Endothelial cell of umbilical vein (primary cell): Measurements from ENCODE around the gene CHID1. TPM values are rescaled to one million over a fixed set of nuclear protein-coding genes. Genes with fewer than 3 reads are reported as not detected.

ENCODE experiments used
- BruUV-seq: library from RNA; stranded (reverse); fragments of 400-500 nt; replicated peaks from 2 replicates; lab custom pipeline; 2021; lab: Mats Ljungman, UMichigan
- CTCF ChIA-PET: fragments of 300-600, 350-600 bp; sonication (Branson Sonifier 250); formaldehyde crosslinking; loops from one replicate; lab custom pipeline; 2021; ENCODE audit warnings: antibody characterized with exemption, inconsistent platforms; lab: Charles Lee
- POLR2A ChIA-PET: fragments of 300-600, 350-600 bp; sonication (Branson Sonifier 250); formaldehyde crosslinking; loops from one replicate; lab custom pipeline; 2021; ENCODE audit warnings: antibody characterized with exemption, inconsistent platforms; lab: Charles Lee
- DNase-seq: peaks from one replicate; pipeline ENCODE4 v3.0.0-alpha.2; 2011; ENCODE audit warnings: low read depth, low spot score
- FAIRE-seq: peaks from 2 replicates; lab custom pipeline; 2011; peaks lifted over from hg19 to GRCh38; lab: Jason Lieb, UNC
- H2AFZ ChIP-seq: 2 replicates; pipeline ENCODE4 v1.6.0; 2012; ENCODE audit warnings: low read depth, low read length, control low read depth, inconsistent platforms
- H3K27ac ChIP-seq: 2 replicates; pipeline ENCODE4 v1.5.1; 2011; ENCODE audit warnings: low read depth, mild to moderate bottlenecking, control low read depth, low read length, moderate library complexity; ENCODE audit not compliant: insufficient read depth
- H3K27me3 ChIP-seq, 2 experiments: 2 replicates each; pipeline versions ENCODE4 v1.6.0 to v1.6.1; 2011; ENCODE audit warnings: low read length in 2 of 2, mixed read lengths in 1 of 2; ENCODE audit not compliant: control insufficient read depth in 2 of 2, insufficient read depth in 2 of 2
- H3K36me3 ChIP-seq, 2 experiments: 2 replicates in 1 of 2; 3 replicates in 1 of 2; pipeline ENCODE4 v1.5.1; 2011; ENCODE audit warnings: low read length in 2 of 2, mild to moderate bottlenecking in 1 of 2, moderate library complexity in 1 of 2; ENCODE audit not compliant: control insufficient read depth in 2 of 2, insufficient read depth in 2 of 2; ENCODE audit errors: extremely low read depth in 1 of 2
- H3K4me1 ChIP-seq: 3 replicates; pipeline ENCODE4 v1.5.1; 2011; ENCODE audit warnings: mild to moderate bottlenecking, low read length; ENCODE audit not compliant: control insufficient read depth, insufficient read depth; ENCODE audit errors: extremely low read depth
- H3K4me2 ChIP-seq: 2 replicates; pipeline ENCODE4 v1.6.1; 2011; ENCODE audit warnings: low read length, control low read depth, mixed read lengths; ENCODE audit not compliant: insufficient read depth
- H3K4me3 ChIP-seq, 3 experiments: fragments of 200-600 bp in 1 of 3; sonication (generic), shearing (Covaris generic) in 1 of 3; replicated peaks in 1 of 3; 2 replicates each; pipeline ENCODE4 v1.5.1; 2011 to 2016; ENCODE audit warnings: control low read depth in 3 of 3, low read length in 3 of 3, mild to moderate bottlenecking in 2 of 3, inconsistent platforms in 1 of 3, low read depth in 1 of 3, moderate library complexity in 1 of 3; ENCODE audit not compliant: insufficient read depth in 1 of 3
- H3K79me2 ChIP-seq: 2 replicates; pipeline ENCODE4 v1.6.0; 2012; ENCODE audit warnings: low read length, inconsistent platforms; ENCODE audit not compliant: control insufficient read depth, insufficient read depth
- H3K9ac ChIP-seq: replicated peaks from 2 replicates; pipeline ENCODE3; 2011; ENCODE audit warnings: low read length, control low read depth; ENCODE audit not compliant: insufficient read depth; ENCODE audit errors: extremely low read depth
- H3K9me1 ChIP-seq: replicated peaks from 3 replicates; pipeline ENCODE4 v1.6.0; 2011; ENCODE audit warnings: mild to moderate bottlenecking, low read length; ENCODE audit not compliant: control insufficient read depth, insufficient read depth; ENCODE audit errors: extremely low read depth
- H3K9me3 ChIP-seq: replicated peaks from 2 replicates; pipeline ENCODE4 v1.5.1; 2012; ENCODE audit warnings: low read length, inconsistent platforms; ENCODE audit not compliant: control insufficient read depth, insufficient read depth
- H4K20me1 ChIP-seq: replicated peaks from 2 replicates; pipeline ENCODE3; 2011; ENCODE audit warnings: mild to moderate bottlenecking, low read length; ENCODE audit not compliant: control insufficient read depth, insufficient read depth; ENCODE audit errors: extremely low read depth
- EZH2 ChIP-seq: IDR thresholded peaks from 2 replicates; pipeline ENCODE4 v1.6.1; 2012; ENCODE audit warnings: borderline replicate concordance, low read depth, mild to moderate bottlenecking, moderate library complexity, low read length, inconsistent platforms; ENCODE audit not compliant: severe bottlenecking
- FOS ChIP-seq: IDR thresholded peaks from 2 replicates; pipeline ENCODE4 v1.6.1; 2011; ENCODE audit warnings: mild to moderate bottlenecking, low read length, moderate library complexity, borderline replicate concordance; ENCODE audit not compliant: insufficient read depth
- GATA2 ChIP-seq: IDR thresholded peaks from 2 replicates; pipeline ENCODE4 v1.7.0; 2011; ENCODE audit warnings: low read depth, mild to moderate bottlenecking, moderate library complexity, mixed read lengths, low read length; ENCODE audit not compliant: insufficient read length, insufficient read depth
- JUN ChIP-seq: IDR thresholded peaks from 2 replicates; pipeline ENCODE4 v1.6.1; 2011; ENCODE audit warnings: borderline replicate concordance, low read depth; ENCODE audit not compliant: insufficient read length, insufficient read depth
- MYC ChIP-seq: IDR thresholded peaks from one replicate; pipeline ENCODE4 v1.6.1; 2011; ENCODE audit warnings: mild to moderate bottlenecking, low read depth, low read length
- POLR2A ChIP-seq: IDR thresholded peaks from 2 replicates; pipeline ENCODE4 v1.6.1; 2012; ENCODE audit warnings: low read depth, mild to moderate bottlenecking, control low read depth, low read length
- POLR2AphosphoS5 ChIP-seq: IDR thresholded peaks from 2 replicates; pipeline ENCODE4 v1.6.1; 2012; ENCODE audit warnings: low read depth, mild to moderate bottlenecking, control low read depth, low read length, moderate library complexity; ENCODE audit not compliant: insufficient read depth
- dilution Hi-C: fragments of 300-500 bp; cut with MboI; formaldehyde crosslinking; loops from one replicate; pipeline ENCODE4 v1.15.0; 2019; ENCODE audit warnings: low sequenced_read_pairs; ENCODE audit not compliant: extremely low pct_ligation_motif_present
- intact Hi-C: fragments of 100-400 bp; cut with micrococcal nuclease; formaldehyde crosslinking; loops from one replicate; pipeline ENCODE4 v1.10.0; 2022
- polyA plus RNA-seq, 4 experiments: library from polyadenylated mRNA; depleted of rRNA in 3 of 4; stranded (reverse) in 3 of 4; unstranded in 1 of 4; fragments of >200 nt; gene quantifications; 2 replicates each; pipeline versions ENCODE4 v1.2.1 to v1.2.3, GENCODE V29; 2011 to 2012; ENCODE audit warnings: missing spikeins in 1 of 4
- total RNA-seq: library from RNA; stranded (reverse); gene quantifications from 2 replicates; pipeline ENCODE4 v1.2.3, GENCODE V29; 2021
- TF ChIP-seq, protein P1 (sequence below), 2 donors: IDR thresholded peaks; 1 replicate in 1 of 2; 2 replicates in 1 of 2; pipeline ENCODE4 v1.5.1; 2011; ENCODE audit warnings: low read length in 2 of 2, mild to moderate bottlenecking in 2 of 2, moderate library complexity in 2 of 2, control low read depth in 1 of 2, inconsistent platforms in 1 of 2, low read depth in 1 of 2; ENCODE audit not compliant: insufficient read depth in 1 of 2; ENCODE audit errors: extremely low read depth in 1 of 2
- TF ChIP-seq, protein P2 (sequence below): IDR thresholded peaks from 2 replicates; pipeline ENCODE4 v1.6.1; 2011; ENCODE audit not compliant: insufficient read depth, insufficient read length

CHID1 gene
- total and polyA plus RNA-seq, 2 donors (not counting 3 experiments of a cell fraction or from before 2014, with no cell fraction given) = 89.8 to 107 TPM

DNA sequence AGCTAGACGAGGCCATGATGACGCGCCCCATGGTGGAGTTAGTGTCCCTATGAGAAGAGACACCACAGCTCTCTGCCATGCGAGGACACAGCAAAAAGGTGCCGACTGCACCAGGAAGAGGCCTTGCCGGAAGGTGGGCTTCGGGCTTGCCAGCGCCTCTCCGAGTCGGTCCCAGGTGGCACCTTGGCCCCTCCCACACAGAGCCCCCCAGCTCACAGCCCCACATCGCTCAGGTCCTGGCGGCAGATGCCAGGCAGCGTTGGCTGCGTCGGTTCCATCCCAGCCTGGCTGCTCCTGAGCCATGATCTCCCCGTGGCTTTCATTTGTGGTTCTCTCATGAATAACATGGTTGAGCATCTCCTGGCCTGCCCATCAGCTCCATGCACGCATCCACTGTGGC is 24.0 kb downstream of the CHID1 start:
- H3K9me3 ChIP-seq = no peaks in the 10 kb centered on the region
- dilution Hi-C loops = no loop called here
- DNase-seq (no peak), FAIRE-seq (no peak)
- no peak overlapping the region for H3K4me3 ChIP-seq
- POLR2A ChIA-PET = no interaction called here
- H4K20me1 ChIP-seq = no peaks in the 10 kb centered on the region
- H3K9ac ChIP-seq = no peak overlapping the region
- H3K4me2 ChIP-seq = no peak overlapping the region
- no peaks in the 10 kb centered on the region for H3K27me3 ChIP-seq
- H3K79me2 ChIP-seq = no peaks in the 10 kb centered on the region
- H3K9me1 ChIP-seq = no peaks in the 10 kb centered on the region
- BruUV-seq = no TSS peak
- H2AFZ ChIP-seq = no peak overlapping the region
- TF ChIP-seq EZH2 (no peak), POLR2AphosphoS5 (no peak), JUN (no peak), FOS (no peak)
- TF ChIP-seq, protein P1, sequence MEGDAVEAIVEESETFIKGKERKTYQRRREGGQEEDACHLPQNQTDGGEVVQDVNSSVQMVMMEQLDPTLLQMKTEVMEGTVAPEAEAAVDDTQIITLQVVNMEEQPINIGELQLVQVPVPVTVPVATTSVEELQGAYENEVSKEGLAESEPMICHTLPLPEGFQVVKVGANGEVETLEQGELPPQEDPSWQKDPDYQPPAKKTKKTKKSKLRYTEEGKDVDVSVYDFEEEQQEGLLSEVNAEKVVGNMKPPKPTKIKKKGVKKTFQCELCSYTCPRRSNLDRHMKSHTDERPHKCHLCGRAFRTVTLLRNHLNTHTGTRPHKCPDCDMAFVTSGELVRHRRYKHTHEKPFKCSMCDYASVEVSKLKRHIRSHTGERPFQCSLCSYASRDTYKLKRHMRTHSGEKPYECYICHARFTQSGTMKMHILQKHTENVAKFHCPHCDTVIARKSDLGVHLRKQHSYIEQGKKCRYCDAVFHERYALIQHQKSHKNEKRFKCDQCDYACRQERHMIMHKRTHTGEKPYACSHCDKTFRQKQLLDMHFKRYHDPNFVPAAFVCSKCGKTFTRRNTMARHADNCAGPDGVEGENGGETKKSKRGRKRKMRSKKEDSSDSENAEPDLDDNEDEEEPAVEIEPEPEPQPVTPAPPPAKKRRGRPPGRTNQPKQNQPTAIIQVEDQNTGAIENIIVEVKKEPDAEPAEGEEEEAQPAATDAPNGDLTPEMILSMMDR (IDR thresholded peaks at IDR 0.05; ENCODE audit: extremely low read depth in 1 of 2, insufficient read depth in 1 of 2, low read depth in 1 of 2, low read length in 2 of 2) = no peak
- intact Hi-C loops = no loop called here
- H3K36me3 ChIP-seq = peaks cover 0 to 5% of the 10 kb centered on the region in 2 experiments
- H3K27ac ChIP-seq = no peak overlapping the region
- CTCF ChIA-PET = no interaction called here
- no peaks in the 10 kb centered on the region for H3K4me1 ChIP-seq

DNA sequence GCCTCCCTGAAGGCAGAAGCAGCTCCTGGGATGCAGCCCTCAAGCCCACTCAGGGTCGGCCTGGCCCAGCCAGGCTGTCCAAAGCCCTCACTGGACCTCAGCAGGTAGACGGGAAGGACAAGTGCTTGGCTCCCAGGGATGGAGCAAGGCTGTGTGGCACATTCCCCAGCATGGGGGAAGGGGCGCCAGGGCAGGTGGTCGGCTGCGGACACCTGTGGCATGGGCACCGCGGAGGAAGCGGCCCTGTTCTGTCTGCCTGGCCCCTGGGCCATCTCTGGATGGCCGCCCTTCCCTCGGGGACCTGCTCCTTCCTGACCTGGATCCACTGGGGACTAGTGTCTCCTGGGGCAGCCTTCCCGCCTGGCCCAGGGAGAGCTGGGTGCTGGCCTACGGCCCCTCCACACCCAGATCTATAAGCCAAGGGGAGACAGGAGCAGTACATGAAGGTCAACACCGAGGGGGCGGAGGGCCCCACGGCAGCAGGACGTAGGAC is 26.0 kb downstream of the CHID1 start:
- TF ChIP-seq MYC (no peak), POLR2A (no peak), FOS (no peak), EZH2 (no peak), GATA2 (no peak), JUN (no peak), POLR2AphosphoS5 (no peak)
- TF ChIP-seq, protein P1 (IDR thresholded peaks at IDR 0.05; ENCODE audit: extremely low read depth in 1 of 2, insufficient read depth in 1 of 2, low read depth in 1 of 2, low read length in 2 of 2) = no peak
- TF ChIP-seq, protein P2, sequence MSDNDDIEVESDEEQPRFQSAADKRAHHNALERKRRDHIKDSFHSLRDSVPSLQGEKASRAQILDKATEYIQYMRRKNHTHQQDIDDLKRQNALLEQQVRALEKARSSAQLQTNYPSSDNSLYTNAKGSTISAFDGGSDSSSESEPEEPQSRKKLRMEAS = no peak
- Histone ChIP-seq H3K27me3 (no peaks in the 10 kb centered on the region), H3K4me2 (no peak overlapping the region), H3K4me1 (no peaks in the 10 kb centered on the region), H3K9ac (no peak overlapping the region), H3K4me3 (no peak overlapping the region), H3K36me3 (peaks cover under 1 to 5% of the 10 kb centered on the region in 2 experiments), H3K27ac (no peak overlapping the region), H3K9me3 (no peaks in the 10 kb centered on the region), H4K20me1 (no peaks in the 10 kb centered on the region), H2AFZ (no peak overlapping the region), H3K79me2 (no peaks in the 10 kb centered on the region), H3K9me1 (no peaks in the 10 kb centered on the region)
- FAIRE-seq (no peak), DNase-seq (no peak)
- BruUV-seq = no TSS peak
- dilution Hi-C loops = no loop called here
- ChIA-PET CTCF (no interaction called here), POLR2A (no interaction called here)
- intact Hi-C loops = no loop called here
